Liver (tissue), 9 donors: ENCODE data around the gene ZNF618. TPM values are rescaled to one million over a fixed set of nuclear protein-coding genes. Genes with fewer than 3 reads are reported as not detected.

Source experiments
- DNase-seq: peaks from one replicate; pipeline ENCODE4 v3.0.0-alpha.2; 2017; ENCODE audit warnings: low spot score
- H3K27ac ChIP-seq, 2 donors: one replicate each; pipeline ENCODE4 v1.7.0; 2013; ENCODE audit warnings: inconsistent platforms in 2 of 2, low read length in 2 of 2, control low read depth in 1 of 2, low read depth in 1 of 2, mild to moderate bottlenecking in 1 of 2
- H3K27me3 ChIP-seq, 4 donors: one replicate each; pipeline versions ENCODE4 v1.6.1 to v1.7.0; 2013; ENCODE audit warnings: low read length in 3 of 4, inconsistent platforms in 1 of 4, mild to moderate bottlenecking in 1 of 4, moderate library complexity in 1 of 4; ENCODE audit not compliant: control insufficient read depth in 4 of 4, insufficient read depth in 4 of 4
- H3K36me3 ChIP-seq, 4 donors: one replicate each; pipeline versions ENCODE4 v1.6.1 to v1.7.0; 2013; ENCODE audit warnings: low read length in 3 of 4, mild to moderate bottlenecking in 3 of 4, low read depth in 1 of 4, moderate library complexity in 1 of 4; ENCODE audit not compliant: control insufficient read depth in 4 of 4, insufficient read depth in 3 of 4
- H3K4me1 ChIP-seq, 4 donors: one replicate each; pipeline versions ENCODE4 v1.6.1 to v1.7.0; 2013; ENCODE audit warnings: low read length in 3 of 4, mild to moderate bottlenecking in 3 of 4, moderate library complexity in 1 of 4; ENCODE audit not compliant: control insufficient read depth in 4 of 4, insufficient read depth in 4 of 4
- H3K4me3 ChIP-seq, 3 donors: one replicate each; pipeline versions ENCODE4 v1.6.1 to v1.7.0; 2013; ENCODE audit warnings: low read length in 3 of 3, control low read depth in 1 of 3, low read depth in 1 of 3, mild to moderate bottlenecking in 1 of 3
- H3K9ac ChIP-seq, 2 donors: one replicate each; pipeline ENCODE4 v1.7.0; 2013; ENCODE audit warnings: low read length in 2 of 2, mild to moderate bottlenecking in 2 of 2, moderate library complexity in 2 of 2, control low read depth in 1 of 2, low read depth in 1 of 2
- H3K9me3 ChIP-seq, 4 donors: one replicate each; pipeline versions ENCODE4 v1.6.1 to v1.7.0; 2013; ENCODE audit warnings: low read length in 3 of 4; ENCODE audit not compliant: control insufficient read depth in 4 of 4
- EGR1 ChIP-seq, 2 donors: IDR thresholded peaks; 2 replicates each; pipeline ENCODE4 v1.6.1; 2016 to 2018; ENCODE audit warnings: antibody characterized with exemption in 2 of 2, low read depth in 2 of 2
- FOXA1 ChIP-seq: IDR thresholded peaks from 2 replicates; pipeline ENCODE4 v1.6.1; 2016; ENCODE audit warnings: antibody characterized with exemption
- FOXA2 ChIP-seq: IDR thresholded peaks from 2 replicates; pipeline ENCODE4 v1.6.1; 2016; ENCODE audit warnings: antibody characterized with exemption
- GABPA ChIP-seq, 2 donors: IDR thresholded peaks in 1 of 2; conservative IDR thresholded peaks in 1 of 2; 2 replicates each; pipeline ENCODE4 v1.6.1; 2016; ENCODE audit warnings: antibody characterized with exemption in 2 of 2, mild to moderate bottlenecking in 1 of 2, moderate library complexity in 1 of 2
- HNF4A ChIP-seq, 2 donors: conservative IDR thresholded peaks; 2 replicates each; pipeline ENCODE4 v1.6.1; 2016; ENCODE audit warnings: antibody characterized with exemption in 2 of 2, mild to moderate bottlenecking in 2 of 2
- HNF4G ChIP-seq: IDR thresholded peaks from 2 replicates; pipeline ENCODE4 v1.6.1; 2016; ENCODE audit warnings: antibody characterized with exemption
- JUND ChIP-seq, 2 donors: IDR thresholded peaks; 2 replicates each; pipeline ENCODE4 v1.6.1; 2016; ENCODE audit warnings: antibody characterized with exemption in 2 of 2
- MAX ChIP-seq: IDR thresholded peaks from 2 replicates; pipeline ENCODE4 v1.6.1; 2016; ENCODE audit warnings: antibody characterized with exemption
- NR2F2 ChIP-seq: IDR thresholded peaks from 2 replicates; pipeline ENCODE4 v1.6.1; 2016; ENCODE audit warnings: antibody characterized with exemption
- RAD21 ChIP-seq, 2 donors: IDR thresholded peaks; 2 replicates each; pipeline ENCODE4 v1.6.1; 2016; ENCODE audit warnings: antibody characterized with exemption in 2 of 2, mild to moderate bottlenecking in 2 of 2
- REST ChIP-seq: IDR thresholded peaks from 2 replicates; pipeline ENCODE4 v1.6.1; 2016; ENCODE audit warnings: antibody characterized with exemption, mild to moderate bottlenecking
- RXRA ChIP-seq, 2 donors: IDR thresholded peaks; 2 replicates each; pipeline ENCODE4 v1.6.1; 2017 to 2018; ENCODE audit warnings: antibody characterized with exemption in 2 of 2, mild to moderate bottlenecking in 1 of 2
- SP1 ChIP-seq: IDR thresholded peaks from 2 replicates; pipeline ENCODE4 v1.6.1; 2018; ENCODE audit warnings: antibody characterized with exemption, mild to moderate bottlenecking
- TAF1 ChIP-seq: conservative IDR thresholded peaks from 2 replicates; pipeline ENCODE4 v1.6.1; 2016; ENCODE audit warnings: antibody characterized with exemption, mild to moderate bottlenecking
- WGBS: extraction: QIAGEN DNeasy Blood & Tissue Kit; methylation state at CpG from one replicate; pipeline ENCODE4 v1.1.7; 2013; 5-methylcytosine and 5-hydroxymethylcytosine counted together
- polyA plus RNA-seq, 2 donors: library from polyadenylated mRNA; stranded (reverse) in 1 of 2; unstranded in 1 of 2; fragments of 200-250 nt in 1 of 2; fragments of >200 nt in 1 of 2; fragmentation: Nextera tagmentation in 1 of 2; extraction: Ambion mirVana in 1 of 2; gene quantifications; one replicate each; pipeline versions ENCODE4 v1.2.1 to v1.2.3, GENCODE V29; 2013 to 2015
- total RNA-seq, 2 donors: library from RNA; depleted of rRNA; stranded (reverse); fragments of >200 nt; gene quantifications; one replicate each; pipeline ENCODE4 v1.2.3, GENCODE V29; 2014
- TF ChIP-seq, protein P1 (sequence below): IDR thresholded peaks from 2 replicates; pipeline ENCODE4 v1.6.1; 2016; ENCODE audit warnings: antibody characterized with exemption
- TF ChIP-seq, protein P2 (sequence below): fragments of 150-350 bp; IDR thresholded peaks from 2 replicates; pipeline ENCODE4 v1.5.1; 2017; ENCODE audit warnings: improper control_type of control experiment, low read depth, low read length; ENCODE audit not compliant: missing input control
- TF ChIP-seq, protein P3 (sequence below): IDR thresholded peaks from 2 replicates; pipeline ENCODE4 v1.6.1; 2016; ENCODE audit warnings: antibody characterized with exemption
- donor health status: healthy.
- donor health status: healthy.
- donor health status: healthy.
- donor health status: healthy.
- donor health status: healthy.

The ZNF618 gene
- total and polyA plus RNA-seq, 4 donors: 2.2 to 6.5 (median 3.7) TPM

GRCh38 chr9:114026335-114026734 lies 150.2 kb downstream of the ZNF618 start:
- no peaks in the 10 kb centered on the region for H3K9me3 ChIP-seq
- DNase-seq: peak; percentile 16
- H3K27ac ChIP-seq: no peak overlapping the region
- peaks cover 0 to 26% (median 0%) of the 10 kb centered on the region in 4 donors for H3K36me3 ChIP-seq
- no peaks in the 10 kb centered on the region for H3K27me3 ChIP-seq
- no peak overlapping the region for H3K9ac ChIP-seq
- no peak overlapping the region for H3K4me3 ChIP-seq
- TF ChIP-seq, protein P1, sequence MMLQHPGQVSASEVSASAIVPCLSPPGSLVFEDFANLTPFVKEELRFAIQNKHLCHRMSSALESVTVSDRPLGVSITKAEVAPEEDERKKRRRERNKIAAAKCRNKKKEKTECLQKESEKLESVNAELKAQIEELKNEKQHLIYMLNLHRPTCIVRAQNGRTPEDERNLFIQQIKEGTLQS: no peak
- TF ChIP-seq FOXA2 (no peak), JUND (IDR thresholded peaks at IDR 0.05) (no peak), NR2F2 (no peak), RAD21 (IDR thresholded peaks at IDR 0.05) (no peak), HNF4A (conservative IDR thresholded peaks at IDR 0.05) (no peak), EGR1 (IDR thresholded peaks at IDR 0.05; ENCODE audit: low read depth in 2 of 2) (no peak), RXRA (IDR thresholded peaks at IDR 0.05) (no peak), REST (no peak), FOXA1 (no peak), GABPA (IDR thresholded peaks at IDR 0.05 in 1 of 2, conservative IDR thresholded peaks at IDR 0.05 in 1 of 2) (no peak), TAF1 (no peak), HNF4G (no peak), MAX (no peak), SP1 (no peak)
- TF ChIP-seq, protein P2, sequence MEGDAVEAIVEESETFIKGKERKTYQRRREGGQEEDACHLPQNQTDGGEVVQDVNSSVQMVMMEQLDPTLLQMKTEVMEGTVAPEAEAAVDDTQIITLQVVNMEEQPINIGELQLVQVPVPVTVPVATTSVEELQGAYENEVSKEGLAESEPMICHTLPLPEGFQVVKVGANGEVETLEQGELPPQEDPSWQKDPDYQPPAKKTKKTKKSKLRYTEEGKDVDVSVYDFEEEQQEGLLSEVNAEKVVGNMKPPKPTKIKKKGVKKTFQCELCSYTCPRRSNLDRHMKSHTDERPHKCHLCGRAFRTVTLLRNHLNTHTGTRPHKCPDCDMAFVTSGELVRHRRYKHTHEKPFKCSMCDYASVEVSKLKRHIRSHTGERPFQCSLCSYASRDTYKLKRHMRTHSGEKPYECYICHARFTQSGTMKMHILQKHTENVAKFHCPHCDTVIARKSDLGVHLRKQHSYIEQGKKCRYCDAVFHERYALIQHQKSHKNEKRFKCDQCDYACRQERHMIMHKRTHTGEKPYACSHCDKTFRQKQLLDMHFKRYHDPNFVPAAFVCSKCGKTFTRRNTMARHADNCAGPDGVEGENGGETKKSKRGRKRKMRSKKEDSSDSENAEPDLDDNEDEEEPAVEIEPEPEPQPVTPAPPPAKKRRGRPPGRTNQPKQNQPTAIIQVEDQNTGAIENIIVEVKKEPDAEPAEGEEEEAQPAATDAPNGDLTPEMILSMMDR: no peak
- TF ChIP-seq, protein P3, sequence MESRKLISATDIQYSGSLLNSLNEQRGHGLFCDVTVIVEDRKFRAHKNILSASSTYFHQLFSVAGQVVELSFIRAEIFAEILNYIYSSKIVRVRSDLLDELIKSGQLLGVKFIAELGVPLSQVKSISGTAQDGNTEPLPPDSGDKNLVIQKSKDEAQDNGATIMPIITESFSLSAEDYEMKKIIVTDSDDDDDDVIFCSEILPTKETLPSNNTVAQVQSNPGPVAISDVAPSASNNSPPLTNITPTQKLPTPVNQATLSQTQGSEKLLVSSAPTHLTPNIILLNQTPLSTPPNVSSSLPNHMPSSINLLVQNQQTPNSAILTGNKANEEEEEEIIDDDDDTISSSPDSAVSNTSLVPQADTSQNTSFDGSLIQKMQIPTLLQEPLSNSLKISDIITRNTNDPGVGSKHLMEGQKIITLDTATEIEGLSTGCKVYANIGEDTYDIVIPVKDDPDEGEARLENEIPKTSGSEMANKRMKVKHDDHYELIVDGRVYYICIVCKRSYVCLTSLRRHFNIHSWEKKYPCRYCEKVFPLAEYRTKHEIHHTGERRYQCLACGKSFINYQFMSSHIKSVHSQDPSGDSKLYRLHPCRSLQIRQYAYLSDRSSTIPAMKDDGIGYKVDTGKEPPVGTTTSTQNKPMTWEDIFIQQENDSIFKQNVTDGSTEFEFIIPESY: no peak
- 86% methylated on average over 4 of the region's 4 CpGs for WGBS
- H3K4me1 ChIP-seq: no peaks in the 10 kb centered on the region
